GM23248 (cell line): ENCODE results near the gene WDR46. TPM values are rescaled to one million over a fixed set of nuclear protein-coding genes. Genes with fewer than 3 reads are reported as not detected.
"Not testable (repeated sequence)": the region's sequence is repeated elsewhere in the genome, so short reads cannot be mapped to it uniquely, and the experiment has no call there.

Source experiments
- DNase-seq: peaks from one replicate; pipeline ENCODE4 v3.0.0-alpha.2; 2015
- H2AFZ ChIP-seq: fragments of 200-600 bp; sonication (generic); 2 replicates; pipeline ENCODE4 v1.6.1; 2016; ENCODE audit warnings: antibody characterized with exemption
- H3F3A ChIP-seq: fragments of 200-600 bp; sonication (generic); 2 replicates; pipeline ENCODE4 v1.6.1; 2016; ENCODE audit warnings: mild to moderate bottlenecking, antibody characterized with exemption, mixed run types; ENCODE audit not compliant: insufficient read depth
- H3K27ac ChIP-seq: fragments of 200-600 bp; sonication (generic); 2 replicates; pipeline ENCODE4 v1.5.1; 2016; ENCODE audit warnings: mild to moderate bottlenecking
- H3K27me3 ChIP-seq: fragments of 200-600 bp; sonication (generic); replicated peaks from 2 replicates; pipeline ENCODE4 v1.6.1; 2016; ENCODE audit warnings: mild to moderate bottlenecking; ENCODE audit not compliant: insufficient read depth
- H3K36me3 ChIP-seq: fragments of 200-600 bp; sonication (generic); 2 replicates; pipeline ENCODE4 v1.6.1; 2016; ENCODE audit warnings: low read depth, mild to moderate bottlenecking
- H3K4me1 ChIP-seq: fragments of 200-600 bp; sonication (generic); 2 replicates; pipeline ENCODE4 v1.6.1; 2016; ENCODE audit warnings: mild to moderate bottlenecking; ENCODE audit not compliant: insufficient read depth
- H3K4me2 ChIP-seq: fragments of 200-600 bp; sonication (generic); one replicate; pipeline ENCODE4 v1.6.1; 2016; ENCODE audit warnings: mild to moderate bottlenecking; ENCODE audit not compliant: unreplicated experiment
- H3K4me3 ChIP-seq: fragments of 200-600 bp; sonication (generic); 2 replicates; pipeline ENCODE4 v1.5.1; 2016; ENCODE audit warnings: mild to moderate bottlenecking
- H3K79me2 ChIP-seq: fragments of 200-600 bp; sonication (generic); 2 replicates; pipeline ENCODE4 v1.6.1; 2016; ENCODE audit warnings: mild to moderate bottlenecking; ENCODE audit not compliant: insufficient read depth
- H3K9ac ChIP-seq: fragments of 200-600 bp; sonication (generic); 2 replicates; pipeline ENCODE4 v1.6.1; 2016; ENCODE audit warnings: mild to moderate bottlenecking
- H3K9me2 ChIP-seq: fragments of 200-600 bp; sonication (generic); 2 replicates; pipeline ENCODE4 v1.6.1; 2016; ENCODE audit warnings: mixed run types, mild to moderate bottlenecking, moderate library complexity; ENCODE audit not compliant: insufficient read depth
- H3K9me3 ChIP-seq: fragments of 200-600 bp; sonication (generic); one replicate; pipeline ENCODE4 v1.6.1; 2017; ENCODE audit warnings: low read depth
- H4K20me1 ChIP-seq: fragments of 200-600 bp; sonication (generic); 2 replicates; pipeline ENCODE4 v1.6.0; 2016; ENCODE audit not compliant: insufficient read depth
- EZH2 ChIP-seq: fragments of 200-600 bp; sonication (generic); IDR thresholded peaks from 2 replicates; pipeline ENCODE4 v1.6.1; 2018; ENCODE audit warnings: antibody characterized with exemption, mild to moderate bottlenecking; ENCODE audit not compliant: insufficient read depth, poor library complexity, severe bottlenecking
- EZH2phosphoT487 ChIP-seq: fragments of 200-600 bp; sonication (generic); IDR thresholded peaks from 2 replicates; pipeline ENCODE4 v1.6.1; 2018; ENCODE audit warnings: antibody characterized with exemption, moderate library complexity, mild to moderate bottlenecking, low read depth; ENCODE audit not compliant: insufficient read depth
- WGBS, 2 experiments: methylation state at CpG; one replicate each; pipeline ENCODE4 v1.1.6; 2015 to 2017; ENCODE audit warnings: low lambda C conversion rate in 2 of 2, low coverage in 1 of 2; ENCODE audit errors: missing lambda C conversion rate in 2 of 2; 5-methylcytosine and 5-hydroxymethylcytosine counted together
- in situ Hi-C: fragments of 300-500 bp; cut with MboI; formaldehyde crosslinking; loops from 2 replicates; pipeline ENCODE4 v1.15.0; 2020
- polyA plus RNA-seq: library from polyadenylated mRNA; unstranded; fragments of >200 nt; fragmentation: Nextera tagmentation; extraction: Ambion mirVana; gene quantifications from 2 replicates; pipeline ENCODE4 v1.2.1, GENCODE V29; 2016
- total RNA-seq: library from RNA; depleted of rRNA; stranded (reverse); fragments of >200 nt; shearing (Covaris generic); gene quantifications from 2 replicates; pipeline ENCODE4 v1.2.3, GENCODE V29; 2014

WDR46 gene
- total and polyA plus RNA-seq, 2 experiments from 2014 or later, result 64.4 to 79.4 TPM

GRCh38 chr6:33288141-33288920 is 708 bp downstream of the WDR46 start:
- H3K27me3 ChIP-seq, result no peaks in the 10 kb centered on the region
- no peak for TF ChIP-seq EZH2phosphoT487
- TF ChIP-seq EZH2, result no peak
- H2AFZ ChIP-seq, result peak overlapping the region; percentile 98
- 11% methylated on average over 21 of the region's 21 CpGs for WGBS, 2 experiments
- H3K79me2 ChIP-seq, result peaks cover 78% of the 10 kb centered on the region
- peak; percentile 48 for DNase-seq
- no peaks in the 10 kb centered on the region for H3F3A ChIP-seq
- peak overlapping the region; percentile 64 for H3K27ac ChIP-seq
- in situ Hi-C loops, result no loop called here
- peaks cover 32% of the 10 kb centered on the region; the same call in 1 of the 2 replicates for H3K36me3 ChIP-seq
- H3K4me3 ChIP-seq, result peak overlapping the region; percentile 98
- no peaks in the 10 kb centered on the region for H4K20me1 ChIP-seq
- no peaks in the 10 kb centered on the region for H3K9me3 ChIP-seq
- H3K4me2 ChIP-seq, result peak overlapping the region; percentile 99
- peak overlapping the region; percentile 94 for H3K9ac ChIP-seq
- peaks cover 13% of the 10 kb centered on the region for H3K4me1 ChIP-seq
- H3K9me2 ChIP-seq, result no peaks in the 10 kb centered on the region

- DNase-seq, result no peak
- 91 to 93% methylated on average over 22 of the region's 22 CpGs for WGBS, 2 experiments
- no peak overlapping the region for H3K27ac ChIP-seq
- peaks cover 86% of the 10 kb centered on the region for H3K79me2 ChIP-seq
- H3K4me3 ChIP-seq, result peak overlapping the region; percentile 98; the same call in 1 of the 2 replicates
- H3K27me3 ChIP-seq, result no peaks in the 10 kb centered on the region
- peak overlapping the region; percentile 99 for H3K4me2 ChIP-seq
- H3K9me3 ChIP-seq, result no peaks in the 10 kb centered on the region
- in situ Hi-C loops, result no loop called here
- peak overlapping the region; percentile 94; the same call in 1 of the 2 replicates for H3K9ac ChIP-seq
- TF ChIP-seq EZH2, result no peak
- TF ChIP-seq EZH2phosphoT487, result no peak
- no peaks in the 10 kb centered on the region for H3F3A ChIP-seq
- peaks cover 13% of the 10 kb centered on the region for H3K4me1 ChIP-seq
- no peaks in the 10 kb centered on the region for H4K20me1 ChIP-seq
- peaks cover 43% of the 10 kb centered on the region; the same call in 1 of the 2 replicates for H3K36me3 ChIP-seq
- no peaks in the 10 kb centered on the region for H3K9me2 ChIP-seq
- H2AFZ ChIP-seq, result no peak overlapping the region
These were observed 1.8 kb downstream of the WDR46 start for GRCh38 chr6:33286946-33287914.

DNA sequence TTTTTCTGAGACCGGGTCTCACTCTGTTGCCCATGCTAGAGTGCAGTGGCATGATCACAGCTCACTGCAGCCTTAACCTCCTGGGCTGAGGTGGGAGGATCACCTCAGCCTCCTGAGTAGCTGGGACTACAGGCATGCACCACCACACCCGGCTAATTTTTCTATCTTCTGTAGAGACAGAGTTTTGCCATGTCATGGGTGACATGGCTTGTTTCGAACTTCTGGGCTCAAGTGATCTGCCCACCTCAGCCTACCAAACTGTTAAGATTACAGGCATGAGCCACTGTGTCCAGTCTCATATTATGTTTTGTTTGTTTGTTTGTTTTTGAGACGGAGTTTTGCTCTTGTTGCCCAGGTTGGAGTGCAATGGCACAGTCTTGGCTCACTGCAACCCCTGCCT is 3.8 kb downstream of the WDR46 start:
- H2AFZ ChIP-seq, H3K4me1 ChIP-seq, in situ Hi-C loops, H3F3A ChIP-seq, DNase-seq, H3K27ac ChIP-seq, H4K20me1 ChIP-seq, H3K9me3 ChIP-seq, H3K9ac ChIP-seq, H3K27me3 ChIP-seq, H3K4me2 ChIP-seq, H3K4me3 ChIP-seq, H3K9me2 ChIP-seq: not testable (repeated sequence)
- H3K36me3 ChIP-seq, result peaks cover 44% of the 10 kb centered on the region; the same call in 1 of the 2 replicates
- 78 to 88% methylated on average over 4 of the region's 4 CpGs for WGBS, 2 experiments
- H3K79me2 ChIP-seq, result peaks cover 71% of the 10 kb centered on the region

- H3K27ac ChIP-seq, result no peak overlapping the region
- no peak for DNase-seq
- H4K20me1 ChIP-seq, result no peaks in the 10 kb centered on the region
- peaks cover 11% of the 10 kb centered on the region for H3K4me1 ChIP-seq
- no peak overlapping the region for H3K4me3 ChIP-seq
- no peaks in the 10 kb centered on the region for H3K9me2 ChIP-seq
- peaks cover 36% of the 10 kb centered on the region for H3K79me2 ChIP-seq
- H3K9ac ChIP-seq, result no peak overlapping the region
- H3K9me3 ChIP-seq, result no peaks in the 10 kb centered on the region
- 67 to 68% methylated on average over 6 of the region's 6 CpGs for WGBS, 2 experiments
- no peak overlapping the region for H2AFZ ChIP-seq
- H3F3A ChIP-seq, result peaks cover 29% of the 10 kb centered on the region
- in situ Hi-C loops, result no loop called here
- no peaks in the 10 kb centered on the region for H3K27me3 ChIP-seq
- no peak overlapping the region for H3K4me2 ChIP-seq
- no peak for TF ChIP-seq EZH2
- TF ChIP-seq EZH2phosphoT487, result no peak
- H3K36me3 ChIP-seq, result peaks cover 38% of the 10 kb centered on the region; the same call in 1 of the 2 replicates
These were observed 8.5 kb downstream of the WDR46 start for GRCh38 chr6:33280539-33280938.
